GM19467 (cell line): Measurements from ENCODE around the gene FNDC3B.

Experiments
- ATAC-seq: cut with Tn5 transposase; IDR thresholded peaks from one replicate; pipeline ENCODE4 v1.9.1; 2021; ENCODE audit warnings: mild to moderate bottlenecking, moderate library complexity; ENCODE audit not compliant: unreplicated experiment

The FNDC3B gene

GRCh38 chr3:172111163-172111562 lies 71.8 kb downstream of the FNDC3B start:
- no peak for ATAC-seq

- no peak for ATAC-seq
These were observed 72.8 kb downstream of the FNDC3B start for GRCh38 chr3:172112078-172112733.

GRCh38 chr3:172112734-172113120 lies 73.3 kb downstream of the FNDC3B start:
- no peak for ATAC-seq

GRCh38 chr3:172113710-172114109 lies 74.3 kb downstream of the FNDC3B start:
- ATAC-seq = no peak

GRCh38 chr3:172115059-172115458 lies 75.7 kb downstream of the FNDC3B start:
- no peak for ATAC-seq

- ATAC-seq = no peak
These were observed 76.4 kb downstream of the FNDC3B start for GRCh38 chr3:172115787-172116186.

GRCh38 chr3:172118019-172118418 lies 78.6 kb downstream of the FNDC3B start:
- no peak for ATAC-seq

- ATAC-seq = no peak
These were observed 80.0 kb downstream of the FNDC3B start for GRCh38 chr3:172119266-172119969.

GRCh38 chr3:172120912-172121311 lies 81.5 kb downstream of the FNDC3B start:
- no peak for ATAC-seq

GRCh38 chr3:172121981-172122380 lies 82.6 kb downstream of the FNDC3B start:
- ATAC-seq = no peak

- ATAC-seq = no peak
These were observed 84.9 kb downstream of the FNDC3B start for GRCh38 chr3:172124271-172124670.

GRCh38 chr3:172125053-172125452 lies 85.7 kb downstream of the FNDC3B start:
- ATAC-seq = no peak

- no peak for ATAC-seq
These were observed 86.6 kb downstream of the FNDC3B start for GRCh38 chr3:172125963-172126457.

GRCh38 chr3:172126741-172127140 lies 87.4 kb downstream of the FNDC3B start:
- no peak for ATAC-seq

- ATAC-seq = no peak
These were observed 87.8 kb downstream of the FNDC3B start for GRCh38 chr3:172127141-172127540.

GRCh38 chr3:172127929-172128580 lies 88.7 kb downstream of the FNDC3B start:
- no peak for ATAC-seq

GRCh38 chr3:172128858-172129257 lies 89.5 kb downstream of the FNDC3B start:
- ATAC-seq = no peak

- ATAC-seq = no peak
These were observed 90.1 kb downstream of the FNDC3B start for GRCh38 chr3:172129498-172129849.

GRCh38 chr3:172129850-172130716 lies 90.7 kb downstream of the FNDC3B start:
- ATAC-seq = no peak

- no peak for ATAC-seq
These were observed 91.3 kb downstream of the FNDC3B start for GRCh38 chr3:172130717-172131050.

- no peak for ATAC-seq
These were observed 92.4 kb downstream of the FNDC3B start for GRCh38 chr3:172131746-172132145.
